GM19025 (cell line): ENCODE measurements around the gene CALML3.

ENCODE experiments used
- ATAC-seq: cut with Tn5 transposase; IDR thresholded peaks from one replicate; pipeline ENCODE4 v1.9.1; 2021; ENCODE audit warnings: mild to moderate bottlenecking, low read depth, moderate library complexity; ENCODE audit not compliant: unreplicated experiment

Gene CALML3

DNA sequence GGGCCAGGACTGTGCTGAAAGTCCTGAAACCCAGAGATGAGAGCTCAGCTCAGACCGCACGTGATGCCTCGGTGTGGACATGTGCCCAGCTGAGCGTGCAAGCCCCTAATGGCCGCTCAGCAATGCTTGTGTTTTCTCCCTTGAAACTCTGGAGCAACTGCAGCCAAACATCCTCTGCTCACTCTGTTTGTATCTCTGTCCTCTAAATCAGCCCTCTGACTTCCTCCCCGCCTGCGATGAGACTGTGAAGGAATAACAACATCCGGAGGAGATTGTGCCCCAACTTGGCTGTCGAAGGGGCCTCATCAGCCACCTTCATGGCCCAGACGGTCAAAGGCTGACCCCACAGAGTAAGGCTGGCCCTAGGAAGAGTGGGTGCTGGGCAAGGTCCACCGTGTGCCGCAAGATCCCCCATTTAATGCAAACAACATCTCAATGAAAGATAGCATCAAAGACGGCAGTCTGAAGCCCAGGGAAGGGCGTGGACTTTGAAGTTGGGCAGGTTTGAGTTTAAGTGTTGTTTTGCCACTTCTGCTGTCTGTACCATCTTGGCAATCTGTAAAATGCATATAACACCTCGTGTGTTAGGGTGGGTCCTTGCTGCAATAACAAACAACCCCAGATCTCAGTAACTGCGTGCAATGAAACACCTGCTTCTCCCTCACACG, 39.9 kb downstream of the CALML3 start:
- no peak for ATAC-seq

DNA sequence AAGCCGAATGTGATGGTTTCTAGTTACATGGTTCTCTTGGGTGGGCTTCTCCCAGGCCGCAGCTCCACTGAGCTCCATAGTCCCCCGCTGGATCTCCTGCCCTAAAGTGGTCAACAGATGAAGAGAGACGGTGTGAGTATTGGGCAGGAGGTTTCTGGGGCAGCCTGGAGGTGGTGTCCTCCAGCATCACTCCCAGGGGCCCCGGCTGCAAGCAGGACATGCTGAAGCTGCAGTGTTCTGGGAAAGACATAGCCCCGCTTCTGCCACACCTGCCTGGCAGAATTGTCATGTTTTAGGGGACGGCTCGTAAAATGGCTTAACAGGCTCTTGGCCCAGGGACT, 40.4 kb downstream of the CALML3 start:
- ATAC-seq, result no peak

DNA sequence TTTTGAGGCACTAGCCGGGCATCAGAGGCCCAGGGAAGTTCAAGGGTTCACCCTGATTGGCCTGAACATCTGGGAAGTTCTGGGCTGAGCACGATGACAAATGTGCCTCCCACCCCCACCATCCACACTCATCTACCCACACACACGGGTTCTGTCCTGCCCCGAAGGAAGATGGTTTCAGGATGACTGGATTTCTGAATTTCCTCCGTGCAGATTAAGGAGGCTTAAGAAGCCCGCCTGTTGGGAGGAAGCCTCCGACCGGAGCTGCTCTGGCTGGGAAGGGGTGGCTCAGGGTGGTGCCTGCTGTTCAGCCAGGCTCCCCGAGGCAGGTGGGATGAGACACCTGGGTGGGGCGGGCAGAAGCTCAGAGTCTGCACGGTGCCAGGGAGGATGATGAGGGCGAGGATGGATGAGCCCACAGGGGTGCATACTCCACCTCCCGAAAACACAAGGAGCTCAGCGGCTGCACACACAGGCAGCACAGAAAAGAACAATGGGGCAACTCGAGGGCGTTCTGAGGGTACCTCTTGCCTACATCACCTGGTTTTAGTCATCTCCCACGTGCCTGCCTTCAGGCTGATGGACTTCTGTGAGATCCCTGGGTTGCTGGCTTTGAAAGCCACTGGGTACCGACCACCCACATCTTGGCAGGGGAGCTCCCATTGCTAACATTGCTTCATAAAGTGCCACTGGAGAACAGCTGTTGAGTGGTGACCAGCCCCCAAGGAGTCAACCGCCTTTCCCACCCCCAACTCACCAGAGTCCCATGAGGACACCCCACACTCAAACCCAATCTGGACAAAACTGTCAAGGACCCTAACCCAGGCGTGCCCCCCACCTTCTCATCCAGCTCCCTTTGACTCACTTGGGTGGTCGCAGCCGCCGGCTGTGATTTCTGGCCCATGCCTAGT, 41.2 kb downstream of the CALML3 start:
- no peak for ATAC-seq

DNA sequence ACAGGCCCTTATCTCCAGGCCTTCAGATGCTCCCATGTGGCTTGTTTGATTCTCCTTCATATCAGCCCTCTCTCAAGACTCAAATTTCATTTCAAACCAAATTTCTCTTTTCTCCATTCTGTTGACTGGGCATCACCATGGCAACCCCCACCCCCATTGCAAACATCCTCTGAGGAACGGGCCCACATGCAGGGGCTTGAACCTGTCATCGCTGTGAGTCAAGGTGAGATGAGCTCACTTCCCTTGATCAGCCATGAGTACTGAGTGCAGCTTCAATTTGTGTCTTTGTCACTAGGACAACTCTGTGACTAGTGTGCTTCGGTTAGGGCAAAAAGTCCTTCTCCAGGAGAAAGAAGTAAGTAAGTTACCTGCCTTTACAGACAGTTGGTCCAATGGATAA, 41.9 kb downstream of the CALML3 start:
- no peak for ATAC-seq

DNA sequence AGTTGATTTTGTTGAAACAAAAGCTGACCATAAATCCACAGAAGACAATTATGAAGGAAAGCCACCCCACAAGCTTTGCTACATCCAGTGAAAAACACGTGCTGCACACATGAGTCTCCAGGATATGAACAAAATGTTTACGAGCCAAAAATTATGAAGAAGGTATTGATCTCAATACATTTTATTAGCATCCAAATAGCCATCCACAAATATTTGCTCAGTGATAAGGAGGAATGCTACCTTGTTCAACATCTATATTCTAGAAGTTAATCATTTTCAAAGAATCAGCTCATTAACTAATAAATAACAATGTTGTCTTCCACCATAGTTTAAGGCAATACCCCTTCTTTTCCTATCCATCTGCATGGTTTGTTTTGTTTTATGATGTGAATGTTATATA, 42.7 kb downstream of the CALML3 start:
- no peak for ATAC-seq

DNA sequence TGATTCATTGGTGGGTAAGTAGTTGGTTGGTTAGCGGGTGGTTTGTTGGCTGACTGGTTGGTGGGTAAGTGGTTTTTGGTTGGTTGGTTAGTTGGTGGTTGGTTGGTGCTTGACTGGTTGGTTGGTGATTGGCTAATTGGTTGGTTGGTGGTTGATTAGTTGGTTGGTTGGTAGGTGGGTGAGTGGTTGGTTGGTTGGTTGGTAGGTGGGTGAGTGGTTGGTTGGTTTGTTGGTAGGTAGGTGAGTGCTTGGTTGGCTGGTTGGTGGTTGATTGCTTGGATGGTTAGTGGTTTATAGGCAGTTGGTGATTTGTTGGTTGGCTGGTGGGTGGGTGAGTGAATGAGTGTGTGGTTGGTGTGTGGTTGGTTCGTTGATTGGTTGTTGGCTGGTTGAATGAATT, 44.2 kb downstream of the CALML3 start:
- ATAC-seq, result no peak

DNA sequence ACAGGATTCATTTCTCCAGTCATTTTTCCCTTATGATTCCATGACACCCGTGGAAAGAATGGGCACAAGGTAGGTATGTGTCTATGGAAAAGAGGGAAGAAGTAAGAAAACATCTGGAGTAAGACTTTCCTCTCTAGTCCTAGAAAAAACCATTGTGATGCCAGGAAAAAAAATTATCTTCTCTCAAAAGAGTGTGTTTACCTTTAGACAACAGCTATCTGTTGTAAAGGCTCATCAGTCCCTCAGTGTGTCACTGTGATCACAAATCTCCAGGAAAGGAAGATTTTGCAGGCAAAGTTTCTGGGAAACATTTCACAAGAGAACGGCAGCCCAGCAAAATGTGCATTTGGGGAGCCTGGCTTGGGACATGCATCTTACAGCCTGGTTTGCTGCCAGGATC, 44.8 kb downstream of the CALML3 start:
- ATAC-seq, result no peak

DNA sequence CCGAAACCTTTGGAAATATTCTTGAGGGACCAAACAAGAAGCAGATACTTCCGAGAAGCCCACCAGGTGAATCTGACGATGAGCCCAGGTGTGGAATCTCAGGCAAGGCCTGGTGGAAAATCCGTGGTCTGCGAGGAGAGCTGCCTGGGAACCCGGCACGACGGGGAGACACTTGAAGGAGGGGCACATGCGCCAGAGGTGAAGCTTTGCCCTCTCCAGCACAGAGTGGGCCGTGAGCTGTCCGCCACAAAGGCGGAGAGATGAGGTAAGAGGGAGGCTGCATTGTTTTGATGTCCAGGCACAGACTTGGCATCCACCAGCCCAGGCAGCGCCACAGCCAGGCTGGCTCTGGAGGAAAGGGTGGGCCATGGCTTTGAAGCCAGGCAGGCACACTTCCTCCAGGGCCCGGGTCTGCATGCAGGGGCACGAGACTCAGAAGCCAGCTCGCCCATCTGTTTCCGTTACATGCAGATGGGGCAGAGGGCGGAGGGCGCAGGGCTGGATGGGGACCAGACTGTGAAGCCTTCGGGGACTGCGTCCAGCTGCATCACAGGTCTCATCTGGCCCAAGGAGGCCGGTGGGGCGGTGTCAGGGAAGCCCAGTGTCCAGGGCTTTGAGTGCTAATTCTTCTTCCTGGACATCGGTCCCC, 45.4 kb downstream of the CALML3 start:
- no peak for ATAC-seq

DNA sequence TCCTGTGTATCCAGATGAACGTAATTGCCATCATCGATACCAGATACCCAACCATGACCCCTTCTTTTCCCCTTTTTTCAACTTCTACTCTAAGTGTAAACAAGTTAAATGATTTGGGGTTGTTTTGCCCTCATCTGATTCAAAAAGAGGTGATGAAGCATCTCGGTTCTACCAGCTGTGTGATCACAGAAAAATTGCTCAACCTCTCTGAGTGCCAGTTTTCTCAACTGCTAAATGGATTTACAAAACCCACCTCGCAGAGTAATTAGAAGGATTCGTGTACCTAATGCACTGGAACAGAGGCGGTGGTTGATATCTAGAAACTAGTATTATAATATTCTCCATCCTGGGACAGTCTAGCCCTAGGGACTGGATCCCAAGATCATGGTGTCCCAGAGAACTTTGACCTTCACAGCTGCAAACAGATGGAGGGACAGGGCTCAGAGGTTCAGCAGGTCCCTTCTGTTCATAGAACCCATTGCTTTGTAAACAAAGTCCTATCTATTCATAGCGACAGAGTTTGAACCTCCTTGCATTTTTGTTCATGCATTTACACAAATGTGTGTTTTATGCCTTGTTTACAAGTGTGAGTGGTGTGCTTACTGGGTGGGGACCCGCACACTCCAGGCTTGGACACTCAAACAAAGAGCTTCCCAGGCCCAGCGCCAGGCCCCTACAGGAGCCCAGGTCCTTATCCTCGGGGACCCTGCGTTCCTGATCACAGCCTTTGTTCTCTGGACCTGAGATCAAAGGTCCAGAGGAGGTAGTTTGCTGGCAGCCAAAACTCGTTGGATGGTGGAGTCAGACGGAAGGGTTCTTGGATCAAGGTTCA, 46.4 kb downstream of the CALML3 start:
- no peak for ATAC-seq

DNA sequence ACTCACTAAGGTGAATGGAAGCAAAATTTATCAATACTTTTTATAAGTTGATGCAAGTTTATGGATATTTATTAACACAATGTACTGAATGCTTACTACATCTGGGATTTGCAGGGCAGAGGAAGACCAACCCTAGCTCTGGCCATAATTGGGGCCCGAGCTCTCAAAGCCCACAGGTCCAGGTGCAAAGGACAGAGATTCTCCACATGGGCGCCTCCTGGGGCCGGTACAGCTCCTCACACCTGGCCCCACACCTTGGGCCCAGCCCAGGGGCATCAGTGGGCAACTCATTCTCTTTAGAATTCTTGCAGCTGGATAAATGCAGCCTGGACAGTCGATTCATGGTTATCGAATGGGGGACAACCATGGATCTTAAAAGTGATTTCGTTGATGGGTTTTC, 47.1 kb downstream of the CALML3 start:
- no peak for ATAC-seq

DNA sequence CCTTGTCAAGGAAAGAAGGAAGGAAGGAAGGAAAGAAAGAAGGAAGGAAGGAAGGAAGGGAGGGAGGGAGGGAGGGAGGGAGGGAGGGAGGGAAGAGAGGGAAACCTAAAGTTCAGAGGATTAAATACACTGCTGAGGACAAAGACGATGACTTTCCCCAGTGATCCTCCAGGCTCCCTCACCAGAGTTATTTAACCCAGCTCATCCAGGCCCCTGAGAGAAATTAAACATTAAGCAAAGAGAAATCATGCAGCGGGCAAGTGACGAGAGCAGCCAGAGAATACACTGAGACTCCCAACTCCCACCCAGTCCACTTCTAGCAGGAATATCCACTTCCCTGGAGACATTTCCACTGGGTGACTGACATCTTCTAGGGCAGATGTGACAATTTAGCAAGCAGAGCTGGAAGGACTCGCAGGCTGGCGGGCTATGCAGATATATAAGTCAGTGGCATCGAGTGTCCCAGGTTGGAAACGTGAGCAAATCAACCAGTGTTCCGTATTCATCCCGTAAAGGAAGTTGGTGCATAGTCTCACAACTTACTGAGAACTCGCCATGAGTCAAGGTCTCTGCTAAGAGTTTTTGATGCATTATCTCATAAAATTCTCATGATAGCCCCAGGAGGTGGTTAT, 48.7 kb downstream of the CALML3 start:
- ATAC-seq, result no peak

DNA sequence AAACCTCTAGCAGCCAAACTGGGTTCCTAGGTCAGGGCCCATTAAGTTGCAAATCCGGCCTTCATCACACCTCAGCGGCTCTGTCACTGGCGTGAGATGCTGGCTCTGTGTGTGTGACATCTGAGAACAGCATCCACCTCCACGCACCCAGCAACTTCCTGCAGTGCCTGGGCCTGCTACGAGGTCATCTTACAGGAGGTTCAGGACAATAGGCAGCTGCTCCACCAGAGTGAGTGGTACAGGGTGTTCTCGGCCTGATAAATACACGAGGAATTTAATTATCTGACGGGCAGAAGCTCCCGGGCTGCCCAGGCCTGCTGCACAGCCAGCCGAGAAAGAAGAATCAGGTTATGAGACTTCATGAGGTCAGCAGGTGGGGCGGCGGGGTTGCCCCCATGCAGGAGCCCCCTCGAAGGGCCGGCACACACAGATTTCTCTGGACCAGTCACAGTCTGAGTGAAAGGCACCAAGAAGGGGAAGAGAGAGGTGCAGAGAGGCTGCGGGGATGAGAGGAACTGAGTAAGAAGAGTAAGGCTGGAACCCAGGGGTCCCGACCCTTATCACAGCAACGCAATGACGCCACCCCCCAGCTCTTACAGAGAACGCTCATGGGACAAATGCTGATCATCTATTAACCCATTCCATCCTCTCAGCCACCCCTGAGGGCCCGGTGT, 49.3 kb downstream of the CALML3 start:
- no peak for ATAC-seq

DNA sequence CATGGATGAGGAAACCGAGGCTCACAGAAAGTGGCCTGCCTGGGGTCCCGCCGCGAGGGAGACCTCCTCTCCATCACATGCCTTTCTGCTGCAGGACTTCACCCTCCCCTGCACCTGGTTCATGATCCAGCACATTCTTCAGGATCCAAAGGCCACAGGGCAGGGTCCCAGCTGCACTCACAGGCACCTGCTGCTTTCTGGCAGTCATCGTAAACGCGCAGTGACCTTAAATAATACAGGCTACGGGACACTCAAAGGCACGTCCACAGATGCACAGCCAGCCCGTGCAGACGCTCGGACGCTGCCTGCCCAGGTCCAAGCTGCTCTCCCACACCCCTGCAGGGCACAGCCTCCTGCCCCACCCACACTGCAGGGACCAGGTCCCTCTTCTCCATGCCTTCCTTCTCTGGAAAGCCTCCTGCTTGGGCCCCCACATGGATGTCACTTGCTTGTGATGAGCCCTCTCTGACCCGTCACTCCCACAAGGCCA, 49.9 kb downstream of the CALML3 start:
- ATAC-seq, result no peak

DNA sequence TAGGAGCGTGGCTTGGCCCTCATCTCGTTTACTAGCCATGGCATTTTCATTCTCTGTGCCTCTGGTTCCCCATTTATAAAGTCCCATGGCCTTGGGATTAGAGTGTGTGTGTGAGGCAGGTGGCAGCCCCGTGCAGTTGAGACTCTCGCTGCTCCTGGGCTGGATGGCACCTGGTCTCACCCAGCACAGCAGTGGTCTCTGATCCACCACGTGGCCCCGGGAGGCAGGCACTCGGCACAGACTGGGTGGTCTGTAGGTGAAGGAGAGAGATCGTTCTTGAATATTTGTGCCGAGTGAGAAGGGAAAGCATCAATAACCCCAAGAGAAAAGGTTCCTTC, 50.4 kb downstream of the CALML3 start:
- no peak for ATAC-seq

DNA sequence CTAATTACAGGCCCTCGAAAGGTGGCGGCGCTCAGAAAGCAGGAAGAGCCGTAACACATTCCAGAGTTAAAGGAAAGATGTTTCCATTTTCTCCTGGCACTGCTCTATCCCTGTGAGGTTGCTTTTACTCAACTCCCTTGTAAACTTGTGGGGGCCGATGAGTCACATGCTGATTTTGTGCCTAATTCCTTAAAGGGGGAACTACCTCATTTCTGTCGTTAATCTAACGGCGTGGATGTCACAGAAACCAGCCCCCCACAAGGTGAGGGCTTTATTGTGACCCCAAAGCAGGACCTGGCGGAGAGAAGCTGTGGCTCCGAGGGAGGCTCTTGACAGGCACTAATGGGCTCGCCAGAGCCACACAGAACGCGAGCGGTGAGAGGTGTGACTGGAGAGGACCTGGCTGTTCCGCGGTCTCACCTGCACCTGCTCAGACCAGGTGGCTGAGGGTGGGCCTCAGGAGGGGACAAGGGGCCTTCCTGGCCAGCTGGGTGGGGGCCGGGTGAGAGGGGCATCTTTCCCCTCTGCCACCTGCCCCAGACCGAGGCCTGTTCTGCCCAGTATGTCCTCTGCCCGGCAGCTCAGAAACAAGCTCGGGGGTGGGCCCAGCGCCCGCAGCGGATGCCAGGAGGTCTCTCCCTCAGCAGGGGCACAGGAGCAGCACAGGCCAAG, 50.9 kb downstream of the CALML3 start:
- ATAC-seq, result no peak

DNA sequence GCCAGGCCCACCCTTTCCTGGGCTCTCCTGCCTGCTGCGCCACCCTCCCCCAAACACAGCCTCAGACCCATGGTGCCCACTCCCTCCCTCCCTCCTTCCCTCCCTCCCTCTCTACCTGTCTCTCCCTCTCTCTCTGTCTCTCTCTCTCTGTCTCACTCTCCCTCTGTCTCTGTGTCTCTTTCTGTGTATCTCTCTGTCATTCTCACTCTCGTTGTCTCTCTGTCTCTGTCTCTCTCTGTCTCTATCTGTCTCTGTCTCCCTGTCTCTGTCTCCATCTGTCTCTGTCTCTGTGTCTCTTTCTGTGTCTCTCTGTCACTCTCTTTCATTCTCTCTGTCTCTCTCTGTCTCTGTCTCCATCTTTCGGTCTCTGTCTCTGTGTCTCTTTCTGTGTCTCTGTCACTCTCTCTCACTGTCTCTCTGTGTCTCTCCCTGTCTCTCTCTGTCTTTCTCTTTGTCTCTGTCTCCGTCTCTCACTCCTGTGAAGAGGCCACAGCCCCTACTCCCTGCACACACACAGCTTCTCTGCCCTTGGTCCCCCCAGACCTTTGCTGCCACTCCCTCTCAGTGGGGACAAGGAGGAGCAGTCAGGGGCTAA, 51.5 kb downstream of the CALML3 start:
- no peak for ATAC-seq
